Activated naive CD8-positive, alpha-beta T cell treated with anti-CD3 and anti-CD28 coated beads, Interleukin-2, amount 50 U/mL, for 24 hours (primary cell): Measurements from ENCODE around the gene PDE9A.

Experiments
- ATAC-seq: fragments of 150-1000 bp; cut with Tn5 transposase; one replicate; pipeline ENCODE4 v1.10.0; 2021
- DNase-seq: peaks from one replicate; pipeline ENCODE4 v3.0.0; 2021
- H3K27ac Mint-ChIP-seq: one replicate; pipeline ENCODE4 v1.8.0; 2021; ENCODE audit warnings: mild to moderate bottlenecking, mixed read lengths
- H3K27me3 Mint-ChIP-seq: one replicate; pipeline ENCODE4 v1.8.0; 2021; ENCODE audit warnings: mixed read lengths
- H3K36me3 Mint-ChIP-seq: one replicate; pipeline ENCODE4 v1.8.0; 2021; ENCODE audit warnings: low read depth, mixed read lengths
- H3K4me1 Mint-ChIP-seq: one replicate; pipeline ENCODE4 v1.8.0; 2021; ENCODE audit warnings: mixed read lengths
- H3K4me3 Mint-ChIP-seq: one replicate; pipeline ENCODE4 v1.8.0; 2021; ENCODE audit warnings: mild to moderate bottlenecking, moderate library complexity, mixed read lengths
- H3K9me3 Mint-ChIP-seq: one replicate; pipeline ENCODE4 v1.8.0; 2021; ENCODE audit warnings: mixed read lengths

Gene PDE9A

GRCh38 chr21:42644223-42645208 lies 8.9 kb upstream of the PDE9A start:
- DNase-seq (no peak), ATAC-seq (no peak)
- Mint-ChIP-seq H3K9me3 (no peaks in the 10 kb centered on the region), H3K4me3 (no peak overlapping the region), H3K27ac (no peak overlapping the region), H3K4me1 (no peaks in the 10 kb centered on the region), H3K27me3 (peaks cover 6% of the 10 kb centered on the region), H3K36me3 (no peaks in the 10 kb centered on the region)

DNA sequence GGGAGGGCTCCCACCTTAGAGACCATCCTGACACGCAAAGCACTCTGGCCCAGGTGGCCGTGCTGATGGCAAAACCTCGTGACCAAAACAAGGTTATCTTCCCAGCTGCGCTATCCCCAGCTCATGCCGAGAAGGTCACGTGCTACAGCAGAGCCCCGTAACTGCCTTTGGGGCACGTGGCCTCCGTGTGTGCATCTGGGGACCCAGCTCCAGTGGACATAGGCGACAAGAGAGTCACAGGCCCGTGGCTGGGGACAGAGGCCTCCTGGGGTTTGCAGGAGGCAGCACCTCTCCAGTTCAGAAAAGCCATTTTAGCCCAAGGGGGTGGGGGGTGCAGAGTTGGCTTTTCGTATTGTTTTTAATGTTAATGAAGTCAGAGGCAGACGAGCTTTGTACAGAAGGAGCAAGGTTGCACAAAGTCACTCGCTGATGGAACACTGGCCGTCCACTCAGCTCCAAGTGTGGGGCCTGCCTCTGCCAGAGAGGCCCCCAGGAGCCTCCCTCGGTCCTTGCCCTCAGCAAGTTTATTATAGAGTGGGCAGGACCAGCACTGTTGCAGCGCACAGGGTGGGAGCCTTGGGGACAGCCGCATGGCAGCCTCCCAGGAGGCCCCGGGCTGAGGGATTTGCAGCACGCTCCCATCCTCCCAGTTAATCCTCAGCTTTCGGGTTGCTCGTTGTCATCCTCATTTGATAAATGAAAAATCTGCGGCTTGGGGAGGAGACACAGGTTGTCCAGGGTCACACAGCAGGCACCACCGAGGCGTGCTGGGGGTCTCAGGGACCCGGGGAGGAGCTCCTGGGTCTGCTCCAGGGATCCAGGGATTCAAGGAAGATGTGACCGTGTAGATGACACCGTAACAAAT lies 8.0 kb upstream of the PDE9A start:
- H3K27me3 Mint-ChIP-seq: peaks cover 6% of the 10 kb centered on the region
- ATAC-seq (no peak), DNase-seq (no peak)
- no peaks in the 10 kb centered on the region for H3K9me3 Mint-ChIP-seq
- no peaks in the 10 kb centered on the region for H3K4me1 Mint-ChIP-seq
- no peak overlapping the region for H3K4me3 Mint-ChIP-seq
- no peak overlapping the region for H3K27ac Mint-ChIP-seq
- no peaks in the 10 kb centered on the region for H3K36me3 Mint-ChIP-seq

DNA sequence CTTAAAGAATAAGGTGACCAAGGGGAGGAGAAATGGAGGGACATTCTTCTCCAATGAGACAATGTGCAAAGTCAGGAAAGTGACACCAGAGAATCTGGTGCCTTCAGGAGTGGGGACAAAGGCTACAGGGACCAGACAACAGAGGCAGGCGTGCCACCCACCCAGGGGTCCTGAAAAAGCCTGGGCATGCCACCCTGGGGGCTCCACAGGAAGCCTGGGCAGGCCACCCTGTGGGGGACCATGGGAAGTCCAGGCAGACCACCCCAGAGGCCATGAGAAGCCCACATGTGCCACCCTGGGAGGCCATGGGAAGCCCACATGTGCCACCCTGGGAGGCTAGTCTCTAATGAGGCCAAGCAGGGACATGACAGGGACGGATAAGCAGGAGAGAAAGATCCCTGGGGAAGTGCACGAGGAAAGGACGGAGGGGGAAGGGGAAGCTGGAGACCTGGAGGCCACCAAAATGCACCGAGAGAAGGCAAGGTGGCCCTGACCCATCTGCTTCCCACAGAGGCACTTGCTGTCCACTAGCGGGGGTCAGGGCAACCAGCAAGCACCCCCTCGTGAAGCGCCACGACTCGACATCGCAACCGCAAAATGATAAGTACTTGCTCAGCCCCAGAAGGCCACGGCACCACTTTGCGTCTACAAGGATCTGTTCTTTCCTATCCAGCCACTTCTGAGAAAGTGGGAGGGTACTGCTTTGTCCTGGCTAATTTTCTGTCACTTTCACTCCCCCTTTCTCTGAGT lies 7.2 kb upstream of the PDE9A start:
- DNase-seq (no peak), ATAC-seq (no peak)
- peaks cover 8% of the 10 kb centered on the region for H3K27me3 Mint-ChIP-seq
- no peak overlapping the region for H3K4me3 Mint-ChIP-seq
- H3K27ac Mint-ChIP-seq: no peak overlapping the region
- H3K4me1 Mint-ChIP-seq: no peaks in the 10 kb centered on the region
- H3K36me3 Mint-ChIP-seq: no peaks in the 10 kb centered on the region
- H3K9me3 Mint-ChIP-seq: no peaks in the 10 kb centered on the region

- H3K4me1 Mint-ChIP-seq: no peaks in the 10 kb centered on the region
- ATAC-seq (no peak), DNase-seq (no peak)
- peaks cover 8% of the 10 kb centered on the region for H3K27me3 Mint-ChIP-seq
- no peak overlapping the region for H3K4me3 Mint-ChIP-seq
- H3K27ac Mint-ChIP-seq: no peak overlapping the region
- H3K36me3 Mint-ChIP-seq: no peaks in the 10 kb centered on the region
- H3K9me3 Mint-ChIP-seq: no peaks in the 10 kb centered on the region
Measured at GRCh38 chr21:42646836-42647235, 6.6 kb upstream of the PDE9A start.

DNA sequence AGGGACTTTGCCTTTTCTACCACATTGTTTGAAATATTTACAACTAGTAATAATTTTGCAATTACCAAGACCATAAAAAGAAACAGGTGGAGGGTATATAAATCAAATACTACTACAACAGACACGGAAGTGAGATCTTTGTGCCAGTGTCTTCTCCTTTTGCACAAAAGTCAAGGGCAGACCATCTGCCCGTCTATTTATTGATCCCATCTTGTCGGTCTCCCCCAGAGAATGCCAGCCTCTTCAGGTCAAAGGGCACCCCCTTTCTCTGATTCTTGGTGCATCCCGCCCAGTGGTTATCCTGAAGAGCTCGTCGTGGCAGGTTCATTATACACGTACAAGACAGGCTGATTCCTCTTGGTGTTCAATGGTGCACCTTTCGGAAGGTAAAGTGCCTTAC lies 4.8 kb upstream of the PDE9A start:
- no peak overlapping the region for H3K4me3 Mint-ChIP-seq
- H3K9me3 Mint-ChIP-seq: no peaks in the 10 kb centered on the region
- DNase-seq: no peak
- no peak overlapping the region for H3K27ac Mint-ChIP-seq
- peaks cover 4% of the 10 kb centered on the region for H3K4me1 Mint-ChIP-seq
- no peaks in the 10 kb centered on the region for H3K36me3 Mint-ChIP-seq
- ATAC-seq: no peak
- H3K27me3 Mint-ChIP-seq: peaks cover 6% of the 10 kb centered on the region

GRCh38 chr21:42649122-42650032 lies 4.0 kb upstream of the PDE9A start:
- no peak for ATAC-seq
- Mint-ChIP-seq H3K27me3 (peaks cover 6% of the 10 kb centered on the region), H3K4me1 (peaks cover 5% of the 10 kb centered on the region), H3K4me3 (no peak overlapping the region), H3K9me3 (no peaks in the 10 kb centered on the region), H3K36me3 (no peaks in the 10 kb centered on the region), H3K27ac (no peak overlapping the region)
- DNase-seq: no peak

DNA sequence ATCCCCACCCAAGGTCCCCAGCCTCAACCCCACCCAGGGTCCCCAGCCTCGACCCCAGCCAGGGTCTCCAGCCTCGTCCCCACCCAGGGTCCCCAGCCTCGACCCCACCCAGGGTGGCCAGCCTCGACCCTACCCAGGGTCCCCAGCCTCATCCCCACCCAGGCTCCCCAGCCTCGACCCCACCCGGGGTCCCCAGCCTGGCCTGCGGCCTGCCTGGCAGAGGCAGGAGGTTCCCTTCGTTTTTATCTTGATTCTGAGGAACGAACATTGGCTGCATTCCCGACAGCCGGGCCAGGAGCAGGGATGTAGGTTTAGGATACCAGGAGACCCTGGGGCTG lies 3.4 kb upstream of the PDE9A start:
- no peak for ATAC-seq
- DNase-seq: no peak
- H3K36me3 Mint-ChIP-seq: no peaks in the 10 kb centered on the region
- peaks cover 9% of the 10 kb centered on the region for H3K27me3 Mint-ChIP-seq
- H3K27ac Mint-ChIP-seq: no peak overlapping the region
- H3K4me3 Mint-ChIP-seq: no peak overlapping the region
- H3K4me1 Mint-ChIP-seq: peaks cover 11% of the 10 kb centered on the region
- H3K9me3 Mint-ChIP-seq: no peaks in the 10 kb centered on the region

DNA sequence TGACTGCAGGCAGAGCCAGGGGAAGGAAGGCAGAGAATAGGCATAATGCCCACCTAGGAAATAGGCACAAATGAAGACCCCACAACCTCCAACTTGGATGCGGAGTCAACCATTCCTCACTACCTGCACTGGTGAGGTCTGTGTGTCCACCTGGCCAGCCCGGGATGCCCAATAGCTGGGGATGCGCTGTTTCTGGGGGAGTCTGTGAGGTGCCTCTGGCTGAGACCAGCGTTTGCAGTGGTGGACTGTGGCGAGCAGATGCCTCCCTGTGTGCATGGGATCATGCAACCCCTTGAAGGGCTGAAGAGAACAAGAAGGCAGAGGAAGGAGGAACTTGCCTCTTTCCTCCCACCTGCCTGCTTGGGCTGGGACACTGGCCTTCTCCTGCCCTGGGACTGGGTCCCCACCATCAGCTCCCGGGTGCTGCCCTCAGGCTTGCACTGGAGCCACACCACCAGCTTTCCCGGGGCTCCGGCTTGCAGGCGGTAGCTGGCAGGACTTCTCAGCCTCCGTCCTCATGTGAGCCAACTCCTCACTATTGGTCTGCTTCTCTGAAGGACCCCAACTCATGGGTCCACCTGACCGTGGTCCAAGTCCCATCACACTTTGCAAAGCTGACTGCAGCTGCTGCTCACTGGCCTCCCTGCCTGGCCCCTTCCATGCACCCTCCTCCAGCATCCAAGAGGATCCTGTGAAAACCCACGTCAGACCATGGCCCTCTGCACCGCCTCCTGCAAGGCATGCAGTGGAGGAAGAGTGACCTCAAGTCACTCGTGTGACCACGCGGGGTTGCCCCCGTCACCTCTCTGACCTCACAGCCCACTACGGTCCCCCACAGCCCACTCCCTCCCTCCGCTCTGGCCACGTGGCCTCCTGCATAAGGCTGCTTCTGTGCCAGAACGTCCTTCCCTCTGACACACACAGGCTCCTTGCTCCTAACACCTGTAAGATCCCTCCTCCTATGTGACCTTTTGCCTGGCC lies 2.7 kb upstream of the PDE9A start:
- Mint-ChIP-seq H3K9me3 (no peaks in the 10 kb centered on the region), H3K36me3 (no peaks in the 10 kb centered on the region), H3K27me3 (peaks cover 11% of the 10 kb centered on the region), H3K27ac (no peak overlapping the region), H3K4me1 (peaks cover 17% of the 10 kb centered on the region), H3K4me3 (no peak overlapping the region)
- ATAC-seq (no peak), DNase-seq (no peak)

GRCh38 chr21:42651515-42652401 lies 1.7 kb upstream of the PDE9A start:
- H3K4me3 Mint-ChIP-seq: no peak overlapping the region
- no peak overlapping the region for H3K27ac Mint-ChIP-seq
- H3K9me3 Mint-ChIP-seq: no peaks in the 10 kb centered on the region
- ATAC-seq (no peak), DNase-seq (no peak)
- H3K27me3 Mint-ChIP-seq: peaks cover 11% of the 10 kb centered on the region
- peaks cover 21% of the 10 kb centered on the region for H3K4me1 Mint-ChIP-seq
- no peaks in the 10 kb centered on the region for H3K36me3 Mint-ChIP-seq

DNA sequence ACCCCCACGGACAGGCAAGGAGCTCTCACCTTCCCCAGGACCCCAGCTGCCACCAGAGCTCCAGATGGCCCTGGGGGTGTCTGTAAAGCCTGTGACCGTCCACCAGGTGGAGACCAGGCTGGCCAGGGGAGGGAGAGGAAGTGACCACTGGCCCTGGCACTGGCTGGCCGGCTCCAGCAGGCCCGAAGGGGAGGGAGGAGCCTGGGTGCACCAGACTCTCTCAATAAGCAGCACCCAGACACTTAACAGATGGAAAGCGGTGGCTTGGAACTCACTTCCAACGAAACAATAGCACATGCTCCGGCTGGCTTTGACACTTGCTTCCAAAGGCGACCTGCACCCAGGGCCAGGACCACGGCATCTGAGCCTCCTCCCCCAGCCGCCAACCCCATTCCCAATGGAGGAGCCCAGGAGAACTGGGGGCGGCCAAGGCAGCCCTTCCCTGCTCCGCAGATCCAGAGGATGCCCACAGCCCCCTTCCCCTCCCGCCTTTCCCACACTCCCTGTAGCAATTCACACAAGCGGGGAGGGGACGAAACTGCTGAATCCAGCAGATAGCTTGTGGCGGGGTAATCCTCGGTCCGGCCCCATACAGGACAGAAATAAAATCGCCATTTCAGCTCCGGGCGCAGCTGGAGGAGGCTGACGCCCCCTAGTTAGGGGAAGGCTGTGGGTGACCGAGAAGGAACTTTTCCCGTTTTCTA lies 742 bp upstream of the PDE9A start:
- no peaks in the 10 kb centered on the region for H3K9me3 Mint-ChIP-seq
- peaks cover 11% of the 10 kb centered on the region for H3K27me3 Mint-ChIP-seq
- H3K4me1 Mint-ChIP-seq: peaks cover 21% of the 10 kb centered on the region
- no peak for DNase-seq
- H3K27ac Mint-ChIP-seq: no peak overlapping the region
- H3K36me3 Mint-ChIP-seq: no peaks in the 10 kb centered on the region
- ATAC-seq: no peak
- peak overlapping the region; percentile 71 for H3K4me3 Mint-ChIP-seq

DNA sequence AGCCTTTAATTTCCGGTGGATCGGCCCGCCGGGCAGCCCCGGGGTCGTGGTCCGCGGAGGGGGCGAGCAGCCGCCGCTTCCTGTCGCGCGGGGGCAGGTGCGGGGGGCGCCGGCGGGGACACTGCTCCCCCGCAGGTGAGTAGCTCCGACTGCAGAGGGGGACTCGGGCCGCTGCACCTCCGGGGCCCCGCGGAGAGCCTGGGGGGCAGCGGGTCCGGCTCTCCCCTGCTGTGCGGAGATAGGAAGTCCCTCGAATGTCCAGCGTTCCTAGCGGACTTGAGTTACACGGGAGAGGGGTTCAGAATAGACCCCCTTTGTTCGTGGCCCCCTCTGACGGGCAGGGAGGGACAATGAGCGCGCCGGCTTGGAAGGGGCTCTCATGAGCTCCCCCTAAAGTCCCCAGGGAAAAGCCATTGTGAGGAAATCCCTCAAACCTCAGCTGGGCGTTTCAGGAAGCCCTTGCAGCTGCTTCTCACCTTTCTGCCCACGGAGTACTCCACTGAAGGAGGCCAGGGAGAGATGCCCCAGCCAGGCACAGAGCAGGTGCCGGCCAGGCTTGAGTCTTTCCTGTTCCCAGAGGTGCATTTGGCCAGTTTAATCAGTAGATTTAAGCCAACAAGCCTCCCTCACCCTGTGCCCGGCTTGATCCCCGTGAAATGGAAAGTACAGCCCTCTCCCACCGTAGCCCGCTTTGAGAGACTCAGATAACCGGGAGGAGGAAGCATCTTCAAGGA lies 925 bp downstream of the PDE9A start:
- peak overlapping the region; percentile 35 for H3K4me3 Mint-ChIP-seq
- no peaks in the 10 kb centered on the region for H3K9me3 Mint-ChIP-seq
- peaks cover 11% of the 10 kb centered on the region for H3K27me3 Mint-ChIP-seq
- no peak overlapping the region for H3K27ac Mint-ChIP-seq
- H3K4me1 Mint-ChIP-seq: peaks cover 27% of the 10 kb centered on the region
- no peaks in the 10 kb centered on the region for H3K36me3 Mint-ChIP-seq
- peak; percentile 34 for DNase-seq
- ATAC-seq: peak; percentile 58
